HG03378 (cell line): ENCODE data around the gene HUNK.

Experiments used
- ATAC-seq: cut with Tn5 transposase; IDR thresholded peaks from one replicate; pipeline ENCODE4 v1.9.1; 2021; ENCODE audit warnings: mild to moderate bottlenecking, moderate library complexity; ENCODE audit not compliant: unreplicated experiment

HUNK gene

DNA sequence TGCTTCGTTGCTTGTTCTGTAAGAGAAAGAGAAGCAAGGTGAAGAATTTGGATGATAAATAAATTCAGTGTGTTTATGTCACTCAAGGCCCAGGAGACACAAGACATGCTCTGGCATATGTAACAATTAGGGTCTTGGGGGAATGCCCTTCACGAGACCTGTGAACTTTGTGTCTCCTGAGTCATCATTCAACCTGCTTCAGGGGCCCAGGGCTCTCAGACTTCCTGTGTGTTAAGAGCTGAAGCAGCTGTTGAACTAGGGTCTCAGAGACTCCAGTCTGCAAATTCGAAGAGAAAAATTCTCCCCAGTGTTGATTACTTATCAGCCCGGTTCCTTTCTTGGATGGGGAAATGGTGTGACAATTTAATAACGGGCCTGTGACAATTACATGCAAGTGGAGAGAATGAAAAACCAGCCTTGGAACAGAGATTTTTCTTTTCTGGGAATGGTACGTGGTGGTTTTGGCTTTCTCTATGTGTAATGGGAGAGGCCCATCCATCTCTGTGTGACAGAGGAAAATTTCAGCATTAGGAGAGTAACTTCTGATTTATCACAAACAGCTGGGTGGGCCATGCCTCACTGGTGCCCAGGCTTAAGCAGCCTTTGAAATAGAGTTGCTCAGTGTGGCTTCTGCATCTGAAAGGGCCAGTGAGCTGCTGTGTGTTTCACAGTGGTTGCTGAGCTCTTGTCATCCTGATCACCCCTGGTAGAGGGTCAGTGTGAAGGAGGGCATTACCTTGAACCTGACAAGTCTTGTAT is 22.4 kb downstream of the HUNK start:
- ATAC-seq, result no peak

DNA sequence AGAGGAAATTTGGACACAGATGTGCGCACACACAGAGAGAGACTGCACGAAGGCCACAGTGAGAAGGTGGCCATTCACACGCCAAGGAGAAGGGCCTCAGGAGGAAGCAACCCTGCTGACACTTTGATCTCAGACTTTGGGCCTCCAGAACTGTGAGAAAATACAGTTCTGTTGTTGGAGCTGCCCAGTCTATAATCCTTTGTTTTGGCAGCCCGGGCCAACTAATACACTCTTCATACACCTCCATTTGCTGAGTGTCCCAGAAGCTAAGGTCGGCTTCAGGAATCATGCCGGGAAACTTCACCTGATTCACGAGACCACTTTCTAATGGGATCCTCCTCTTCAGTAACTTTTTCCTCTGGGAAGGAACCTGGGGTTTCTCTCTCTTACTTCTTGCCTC is 23.2 kb downstream of the HUNK start:
- ATAC-seq, result no peak

DNA sequence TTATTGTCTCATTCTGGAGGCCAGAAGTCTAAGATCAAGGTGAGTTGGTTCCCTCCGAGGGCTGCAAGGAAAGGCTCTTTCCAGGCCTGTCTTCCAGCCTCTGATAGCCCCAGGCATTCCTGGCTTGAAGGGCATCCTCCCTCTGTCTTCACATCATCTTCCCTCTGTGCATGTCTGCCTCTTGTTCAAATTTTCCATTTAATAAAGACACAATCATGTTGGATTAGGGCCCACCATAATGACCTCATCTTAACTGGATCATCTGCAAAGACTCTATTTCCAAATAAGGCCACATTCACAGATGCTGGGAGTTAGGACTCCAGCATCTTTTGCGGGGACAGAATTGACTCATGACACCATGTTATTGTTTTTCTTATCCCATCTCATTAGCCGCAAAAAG is 24.5 kb downstream of the HUNK start:
- no peak for ATAC-seq

DNA sequence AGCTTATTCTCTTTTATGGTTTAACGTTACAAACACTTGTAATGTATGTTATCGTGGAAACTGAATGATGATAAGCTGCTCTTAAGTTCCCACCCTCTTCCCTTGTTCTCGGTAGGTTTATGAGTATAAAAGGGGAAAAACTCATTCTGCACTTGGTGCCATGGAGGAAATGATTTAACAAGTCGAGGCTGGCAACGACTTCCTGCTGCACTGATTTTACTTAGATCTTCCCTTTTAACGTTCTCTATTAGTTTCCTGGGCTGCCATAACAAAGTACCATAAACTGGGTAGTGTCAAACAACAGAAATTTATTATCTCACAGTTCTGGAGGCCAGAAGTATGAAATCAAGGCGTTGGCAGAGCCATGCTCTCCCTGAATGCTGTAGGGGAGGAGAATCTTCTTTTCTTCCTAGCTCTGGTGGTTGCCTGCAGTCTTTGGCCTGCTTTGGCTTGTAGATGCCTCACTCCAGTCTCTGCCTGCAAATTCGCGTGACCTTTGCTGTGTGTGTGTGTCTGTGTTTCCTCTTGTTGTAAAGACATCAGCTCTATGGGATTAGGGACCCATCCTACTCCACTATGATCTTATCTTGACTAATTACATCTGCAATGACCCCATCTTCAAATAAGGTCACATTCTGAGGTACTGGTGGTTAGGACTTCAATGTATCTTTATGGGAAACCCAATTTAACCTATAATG is 26.3 kb downstream of the HUNK start:
- ATAC-seq, result no peak

DNA sequence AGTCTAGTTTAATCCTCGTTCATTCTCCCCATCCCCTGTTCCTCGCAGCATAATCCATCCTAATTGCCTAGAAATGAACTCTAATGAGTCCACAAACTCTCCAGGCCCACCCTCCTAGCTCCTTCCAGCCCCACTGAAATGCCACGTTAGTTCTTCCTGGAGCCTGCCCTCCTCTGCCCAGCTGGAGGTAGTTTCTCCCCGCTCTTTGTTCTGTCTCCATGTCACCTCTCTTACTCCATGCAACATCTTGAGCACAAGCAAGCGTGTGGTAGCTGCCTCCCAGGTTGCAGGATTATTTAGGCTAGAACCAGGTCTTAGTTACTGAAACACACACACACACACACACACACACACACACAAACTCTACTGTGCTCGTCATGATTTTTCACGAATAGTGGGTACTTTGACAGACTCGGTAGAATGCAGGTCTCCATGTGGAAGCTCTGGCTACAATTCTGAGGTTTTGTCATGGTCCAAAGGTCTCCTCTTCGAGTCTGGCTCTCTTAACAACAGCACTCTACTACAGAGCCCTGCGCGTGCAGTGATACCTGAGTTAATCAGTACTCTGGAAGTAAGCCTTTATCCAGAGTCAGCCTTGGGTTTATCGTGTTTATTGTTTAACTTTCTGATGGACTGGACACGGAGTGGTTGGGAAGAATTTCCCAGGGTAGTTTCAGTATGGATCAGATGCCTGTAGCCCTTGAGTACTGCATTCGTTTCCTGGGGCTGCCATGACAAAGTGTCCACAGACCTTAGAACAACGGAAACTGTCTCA is 27.5 kb downstream of the HUNK start:
- ATAC-seq, result no peak

DNA sequence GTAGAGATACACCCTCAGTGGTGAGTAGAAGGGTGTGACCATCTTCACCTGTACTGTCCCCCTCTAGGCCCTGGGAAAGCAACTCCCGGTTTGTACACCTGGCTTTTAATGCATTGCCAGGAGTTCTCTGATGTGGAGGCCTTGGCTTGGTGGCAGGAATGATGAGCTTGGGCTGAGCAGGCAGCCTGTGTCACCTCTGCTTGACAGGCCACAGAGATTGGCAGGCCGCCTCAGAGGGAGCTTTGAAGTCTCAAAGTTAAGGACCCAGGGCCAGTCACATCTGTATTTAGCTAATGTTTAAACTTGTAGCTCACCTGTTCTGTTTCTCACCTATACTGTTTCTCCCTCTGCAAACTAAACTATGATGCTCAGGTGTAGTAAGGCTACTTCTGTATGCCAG is 28.5 kb downstream of the HUNK start:
- ATAC-seq, result no peak

DNA sequence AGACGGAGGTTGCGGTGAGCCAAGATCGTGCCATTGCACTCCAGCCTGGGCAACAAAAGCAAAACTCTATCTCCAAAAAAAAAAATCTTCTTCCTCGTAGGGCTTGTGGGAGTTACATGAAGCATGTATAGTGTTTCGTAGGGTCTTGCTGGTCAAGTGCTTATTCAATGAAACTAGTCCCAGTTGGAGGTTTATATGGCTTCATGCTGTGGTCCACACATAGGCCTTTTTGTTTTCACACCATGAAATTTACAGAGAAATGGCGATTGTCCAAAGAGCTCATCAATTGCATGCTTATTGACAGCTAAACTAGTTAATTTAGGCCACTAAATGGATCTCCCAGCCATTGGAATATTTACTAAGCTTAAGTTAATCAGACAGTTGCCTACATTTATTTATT is 29.6 kb downstream of the HUNK start:
- no peak for ATAC-seq

DNA sequence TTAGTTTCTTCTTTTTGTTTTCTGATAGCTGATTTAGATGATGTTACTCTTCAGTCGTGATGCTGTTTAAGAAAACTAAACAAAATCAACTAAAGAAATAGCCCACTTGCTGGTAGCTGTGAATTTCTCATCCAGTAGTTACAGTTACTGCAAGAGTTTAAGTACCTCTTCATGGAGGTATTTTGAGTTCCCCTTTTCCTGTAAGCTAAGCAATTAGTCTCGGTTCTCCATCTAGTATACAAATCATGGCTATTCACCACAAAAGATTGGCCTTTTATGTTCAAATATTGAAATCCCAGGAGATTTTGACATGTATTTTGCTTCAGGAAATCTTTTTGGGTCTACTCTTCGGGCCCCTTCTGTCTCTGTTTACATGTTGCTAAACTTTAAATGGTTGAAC is 31.1 kb downstream of the HUNK start:
- no peak for ATAC-seq

DNA sequence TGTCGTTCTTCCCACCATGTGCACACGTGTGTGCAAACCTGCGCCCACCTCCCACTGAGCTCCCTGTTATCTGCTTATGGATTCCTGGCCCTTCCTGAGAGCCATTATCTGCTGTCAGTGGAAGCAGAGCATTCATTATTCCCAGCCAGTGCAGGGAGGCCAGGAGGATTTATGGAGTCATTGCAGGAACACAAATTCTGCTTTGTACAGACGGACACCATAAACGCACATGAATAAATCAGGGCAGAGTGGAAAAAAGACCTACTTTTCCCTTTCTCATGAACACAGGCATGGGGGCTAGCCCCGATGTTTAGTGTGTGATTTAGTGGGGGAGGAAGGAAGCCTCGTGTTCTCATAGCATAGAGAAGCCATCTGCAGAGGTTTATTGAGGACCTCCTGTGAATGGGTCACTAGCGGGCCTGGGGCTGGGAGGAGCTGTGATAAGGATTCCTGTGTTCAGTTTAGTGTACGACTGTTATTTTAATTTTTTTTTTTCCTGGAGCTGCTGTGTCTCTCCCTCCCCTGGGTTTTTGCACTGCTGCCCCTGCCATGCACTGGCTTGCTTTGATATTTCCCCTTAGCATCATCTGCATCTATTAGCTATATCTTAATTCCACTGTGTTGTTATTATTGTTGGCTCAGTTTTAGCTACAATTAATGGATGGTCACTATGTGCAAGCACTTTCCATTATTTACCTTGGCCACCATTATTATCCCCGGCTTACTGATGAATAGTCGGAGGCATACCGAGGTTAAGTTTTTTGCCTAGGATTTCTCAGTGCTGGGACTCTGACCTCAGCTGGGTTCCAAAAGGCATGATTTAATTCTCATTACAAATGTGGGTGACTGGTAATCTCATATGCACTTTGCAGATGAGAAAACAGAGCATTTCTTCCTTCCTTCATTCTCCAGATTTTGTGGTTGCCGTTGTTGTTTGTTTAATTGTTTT is 33.0 kb downstream of the HUNK start:
- ATAC-seq, result no peak

DNA sequence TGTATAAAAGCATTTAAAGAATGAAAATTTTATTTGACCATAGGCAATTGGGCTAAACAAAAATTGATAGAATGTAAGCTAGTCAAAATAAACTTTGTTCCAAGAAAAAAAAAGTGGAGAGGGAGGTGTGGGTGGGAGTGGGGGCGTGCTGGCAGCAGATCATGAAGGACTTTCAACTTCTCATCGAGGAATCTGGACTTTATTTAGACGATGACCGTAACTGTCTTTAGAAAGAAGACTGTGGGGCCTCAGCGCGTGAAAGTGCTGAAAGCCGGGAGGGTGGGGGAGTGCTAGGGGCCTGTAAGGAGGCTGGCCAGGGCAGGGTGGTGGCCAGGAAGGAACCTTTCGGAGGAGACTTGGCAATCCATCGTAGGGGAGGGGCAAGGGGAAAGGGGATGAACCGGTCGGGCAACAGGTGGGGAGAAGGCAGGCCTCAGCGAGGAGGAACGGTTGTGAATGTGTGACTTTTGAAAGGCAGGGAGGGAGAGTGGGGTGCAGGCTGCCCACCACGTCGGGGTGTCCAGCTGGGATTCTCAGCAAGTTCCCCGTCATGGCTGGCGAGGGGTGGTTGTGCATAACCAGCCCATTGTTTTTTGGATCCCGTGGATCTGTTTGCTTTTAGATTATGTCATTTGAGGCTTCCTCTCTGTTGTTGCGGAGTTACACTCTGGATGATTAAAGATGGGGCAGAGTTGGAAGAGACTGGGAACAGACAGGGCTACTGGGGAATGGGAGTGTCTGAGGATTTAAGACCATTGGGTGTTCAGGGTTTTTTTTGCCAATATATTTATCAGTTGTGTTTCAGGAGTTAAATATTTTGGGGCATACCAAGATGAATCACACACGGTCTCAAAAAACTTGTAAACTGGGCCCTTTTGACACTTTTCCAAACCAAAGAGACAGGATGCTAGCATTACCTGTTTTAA is 35.5 kb downstream of the HUNK start:
- ATAC-seq, result no peak

DNA sequence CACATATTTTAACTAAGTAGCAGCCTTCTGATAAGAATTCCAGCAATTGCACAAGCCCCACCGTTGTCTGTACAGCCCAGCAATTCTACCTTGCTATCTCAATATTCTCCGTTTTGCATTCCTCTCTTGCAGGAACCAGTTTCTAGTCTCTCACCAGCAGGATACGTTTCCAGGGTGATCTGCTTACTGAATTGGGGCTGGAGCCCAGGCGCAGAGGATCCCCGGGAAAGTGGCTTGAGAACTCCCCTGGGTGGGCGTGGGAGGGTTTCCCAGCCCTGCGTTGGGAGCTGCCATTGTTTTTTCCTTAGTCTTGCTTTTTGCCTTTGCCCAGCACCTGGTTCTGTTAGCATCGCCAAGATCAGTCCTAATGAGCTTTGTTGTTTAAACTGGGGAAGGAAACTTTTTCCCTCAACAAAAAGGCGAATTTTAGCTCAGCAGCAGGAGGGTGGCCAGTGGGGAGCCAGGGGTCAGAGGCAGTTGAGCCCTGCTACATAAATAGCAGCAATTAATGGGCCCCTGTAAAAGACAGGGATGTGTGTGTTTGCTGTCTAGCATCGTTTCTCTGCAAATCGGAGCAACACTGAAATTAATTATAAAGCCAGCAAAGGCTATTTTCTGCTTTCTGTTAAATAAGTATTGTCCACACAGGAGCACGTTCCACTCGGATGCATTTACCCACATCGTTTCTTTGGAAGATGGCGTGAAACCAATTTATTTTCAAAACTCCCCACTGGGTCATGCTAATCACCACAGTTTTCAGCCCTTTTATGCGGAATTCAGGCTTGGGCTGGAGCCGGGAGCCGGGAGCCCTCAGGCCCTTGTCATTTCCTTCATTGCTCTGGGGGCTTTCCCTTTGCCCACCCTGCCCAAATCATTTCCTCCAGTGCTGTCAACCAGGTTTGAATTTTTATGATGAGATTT is 36.6 kb downstream of the HUNK start:
- ATAC-seq, result no peak

DNA sequence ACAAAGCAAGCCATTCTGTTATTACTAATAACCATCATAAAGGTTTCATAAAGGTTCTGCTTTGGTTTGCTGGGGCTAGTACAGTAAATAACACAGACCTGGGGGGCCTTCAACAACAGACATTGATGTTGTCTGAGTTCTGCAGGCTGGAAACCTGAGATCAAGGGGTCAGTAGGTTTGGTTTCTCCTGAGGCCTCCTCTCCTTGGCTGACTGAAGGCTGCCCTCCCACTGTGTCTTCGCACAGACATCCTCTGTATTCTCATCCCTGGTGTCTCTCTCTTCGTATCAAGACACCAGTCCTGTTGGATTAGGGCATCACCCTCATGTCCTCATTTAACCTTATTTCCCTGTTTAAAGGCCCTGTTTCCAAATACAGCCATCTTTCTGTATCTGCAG is 37.3 kb downstream of the HUNK start:
- ATAC-seq, result no peak

DNA sequence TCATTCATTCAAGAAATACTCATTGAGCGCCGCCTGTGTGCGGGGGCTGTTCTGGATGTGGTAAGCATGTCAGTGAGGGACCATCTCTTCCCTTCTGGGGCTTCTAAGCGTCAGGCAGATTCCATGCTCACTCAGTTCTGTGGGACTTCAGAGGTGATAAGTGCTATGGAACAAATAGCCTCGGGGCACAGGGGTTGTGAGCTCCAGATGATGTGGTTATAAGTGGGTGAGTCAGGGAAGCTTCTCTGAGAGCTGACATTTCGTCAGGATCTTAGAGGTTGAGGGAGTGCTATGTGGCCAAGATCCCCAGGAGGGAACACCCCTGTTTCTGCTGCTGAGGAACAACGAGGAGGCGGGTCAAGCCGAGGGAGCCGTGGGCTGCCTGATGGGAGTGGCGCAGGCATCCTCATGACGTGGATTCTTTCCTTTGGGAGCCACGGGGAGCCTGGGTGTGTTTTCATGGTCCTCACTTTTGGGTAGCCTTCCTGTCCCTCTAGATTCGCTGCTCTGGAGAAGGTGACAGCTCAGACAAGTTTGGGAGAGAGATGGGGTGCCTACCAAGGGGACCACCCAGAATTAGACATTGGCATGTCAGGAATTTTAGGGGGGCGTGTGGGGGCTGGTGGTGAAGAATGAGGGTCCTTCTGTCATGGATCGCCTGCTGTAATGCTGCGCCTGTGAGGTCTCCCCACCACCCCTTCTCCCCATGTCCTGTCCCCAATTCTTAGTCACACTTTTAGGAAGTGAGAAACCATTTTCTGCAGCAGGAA is 38.5 kb downstream of the HUNK start:
- ATAC-seq, result no peak

DNA sequence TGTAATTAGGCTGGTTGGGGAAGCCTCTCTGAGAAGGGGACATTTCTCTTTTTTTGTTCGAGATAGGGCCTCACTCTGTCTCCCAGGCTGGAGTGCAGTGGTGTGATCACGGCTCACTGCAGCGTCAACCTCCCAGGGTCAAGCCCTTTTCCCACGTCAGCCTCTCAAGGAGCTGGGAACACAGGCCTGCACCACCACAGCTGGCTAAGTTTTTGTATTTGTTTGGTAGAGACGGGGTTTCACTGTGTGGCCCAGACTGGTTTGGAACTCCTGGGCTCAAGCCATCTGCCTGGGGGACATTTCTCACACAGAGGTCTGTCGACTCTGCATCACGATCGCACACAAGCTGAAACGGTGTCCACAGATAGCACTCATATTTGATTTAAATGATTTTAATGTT is 39.7 kb downstream of the HUNK start:
- ATAC-seq, result no peak

DNA sequence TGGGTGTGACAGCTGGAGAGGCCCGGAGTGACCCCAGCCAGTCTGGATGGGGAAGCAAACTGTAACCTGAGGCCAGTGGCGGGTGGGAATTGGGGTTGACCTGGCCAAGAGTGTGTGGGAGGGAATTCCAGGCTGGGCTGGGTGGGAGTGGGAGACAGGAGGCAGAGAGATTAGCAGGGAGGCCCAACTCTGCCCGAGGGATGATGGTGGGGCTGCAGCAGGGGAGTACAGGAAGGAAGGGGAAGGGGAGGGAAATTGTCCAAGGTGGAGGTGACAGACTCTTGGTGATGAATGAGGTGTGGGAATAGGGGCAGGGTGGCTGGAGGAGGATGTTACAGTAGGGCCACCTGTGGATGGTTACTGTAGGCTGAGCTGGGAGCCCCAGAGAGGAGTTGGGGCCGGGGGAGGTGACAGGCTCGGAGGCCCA is 40.4 kb downstream of the HUNK start:
- ATAC-seq, result no peak

DNA sequence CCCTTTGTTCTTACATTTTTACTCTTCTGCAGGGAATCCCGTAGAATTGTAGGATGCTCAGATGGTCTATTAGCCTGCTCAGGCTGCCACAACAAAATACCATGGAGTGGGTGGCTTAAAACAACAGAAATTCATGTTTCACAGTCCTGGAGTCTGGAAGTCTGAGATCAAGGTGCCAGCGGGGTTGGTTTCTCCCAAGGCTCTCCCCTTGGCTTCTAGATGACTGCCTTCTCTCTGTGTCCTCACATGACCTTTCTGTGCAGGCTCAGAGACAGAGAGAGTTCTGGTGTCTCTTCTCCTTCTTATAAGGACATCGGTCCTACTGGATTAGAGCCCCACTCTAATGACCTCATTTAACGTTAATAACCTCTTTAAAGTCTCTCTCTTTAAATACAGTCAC is 41.7 kb downstream of the HUNK start:
- ATAC-seq, result no peak

DNA sequence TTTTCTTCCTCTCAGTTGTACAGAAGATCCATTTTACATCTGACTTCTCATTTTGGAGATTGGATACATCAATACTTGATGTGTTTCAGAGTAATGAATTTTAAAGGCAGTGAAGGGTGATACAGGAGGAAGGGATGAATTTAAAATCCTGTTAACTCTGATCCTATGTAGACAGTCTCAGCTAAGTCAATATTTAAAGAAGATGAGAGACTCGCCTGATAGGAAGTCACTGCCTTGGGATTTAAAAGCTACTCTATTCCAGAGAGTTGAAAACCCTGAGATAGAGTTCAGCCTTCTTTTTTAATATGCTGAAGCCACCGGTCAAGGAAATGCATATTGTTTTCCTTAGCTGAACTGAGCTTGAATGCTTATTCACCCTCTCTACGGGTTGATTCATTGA is 42.7 kb downstream of the HUNK start:
- ATAC-seq, result no peak

DNA sequence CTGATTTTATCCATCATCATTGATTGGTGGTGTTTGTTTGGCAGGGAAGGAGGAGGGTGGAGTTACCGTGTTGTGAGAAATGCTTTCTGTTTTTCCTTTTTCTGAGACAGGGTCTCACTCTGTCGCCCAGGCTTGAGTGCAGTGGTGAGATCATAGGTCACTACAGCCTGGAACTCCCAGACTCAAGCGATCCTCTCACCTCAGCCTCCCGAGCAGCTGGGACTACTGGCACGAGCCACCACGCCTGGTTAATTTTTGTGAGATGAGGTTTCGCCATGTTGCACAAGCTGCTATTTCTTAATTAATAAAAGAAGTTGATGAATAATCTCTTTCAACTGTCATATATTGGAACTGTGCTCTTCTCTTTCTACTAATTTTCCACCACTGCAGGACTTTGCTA is 44.3 kb downstream of the HUNK start:
- no peak for ATAC-seq
